Stimulated activated CD8-positive, alpha-beta memory T cell treated with anti-CD3 and anti-CD28 coated beads, Interleukin-12 subunit alpha, Interleukin-12 subunit beta, amount 100 ng/mL, for 24 hours (primary cell): ENCODE data around the gene RPEL1.

ENCODE experiments used
- DNase-seq: peaks from one replicate; pipeline ENCODE4 v3.0.0-alpha.2; 2020; ENCODE audit errors: extremely low read depth

RPEL1 gene

GRCh38 chr10:103278862-103279298, 33.2 kb downstream of the RPEL1 start:
- DNase-seq: no peak

- DNase-seq: no peak
These were observed 34.3 kb downstream of the RPEL1 start for GRCh38 chr10:103280031-103280430.

- no peak for DNase-seq
These were observed 34.8 kb downstream of the RPEL1 start for GRCh38 chr10:103280506-103280905.

DNA sequence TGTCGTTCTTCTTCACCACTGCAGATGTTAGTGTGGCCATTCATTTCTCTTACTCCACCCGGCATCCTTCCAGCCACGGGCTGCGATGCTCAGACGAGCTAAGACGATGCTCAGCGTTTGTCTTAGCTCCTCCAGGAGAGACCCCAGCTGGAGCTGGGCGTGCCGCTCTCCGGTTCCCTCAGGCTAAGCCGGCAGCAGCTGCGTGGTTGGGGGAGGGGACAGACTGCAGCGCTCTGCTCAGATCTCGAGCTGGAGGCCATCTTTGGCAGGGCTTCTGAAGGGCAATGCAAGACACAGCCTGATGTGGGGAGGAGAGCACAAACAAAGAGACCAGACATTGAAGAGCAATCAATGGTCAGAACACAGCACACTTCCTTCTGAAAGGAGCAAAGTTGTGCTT, 36.1 kb downstream of the RPEL1 start:
- no peak for DNase-seq

DNA sequence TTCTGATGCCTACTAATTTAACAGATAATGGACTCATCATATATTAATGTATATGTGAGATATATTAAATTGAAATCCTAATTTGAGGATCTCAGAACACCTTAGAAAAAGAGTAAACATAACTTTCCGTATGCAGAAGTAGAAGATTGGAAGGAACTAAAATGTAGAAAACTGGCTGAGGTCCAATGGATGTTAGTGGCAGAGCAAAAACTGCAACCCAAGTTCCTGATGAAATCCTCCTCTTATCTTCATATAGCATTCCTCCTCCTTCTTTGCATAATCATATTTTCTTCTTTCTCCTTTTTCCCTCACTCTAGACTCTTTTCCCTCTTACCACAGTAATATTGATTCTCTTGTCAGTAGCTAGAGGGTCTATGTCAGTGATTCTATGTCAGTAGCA, 37.3 kb downstream of the RPEL1 start:
- DNase-seq: no peak

DNA sequence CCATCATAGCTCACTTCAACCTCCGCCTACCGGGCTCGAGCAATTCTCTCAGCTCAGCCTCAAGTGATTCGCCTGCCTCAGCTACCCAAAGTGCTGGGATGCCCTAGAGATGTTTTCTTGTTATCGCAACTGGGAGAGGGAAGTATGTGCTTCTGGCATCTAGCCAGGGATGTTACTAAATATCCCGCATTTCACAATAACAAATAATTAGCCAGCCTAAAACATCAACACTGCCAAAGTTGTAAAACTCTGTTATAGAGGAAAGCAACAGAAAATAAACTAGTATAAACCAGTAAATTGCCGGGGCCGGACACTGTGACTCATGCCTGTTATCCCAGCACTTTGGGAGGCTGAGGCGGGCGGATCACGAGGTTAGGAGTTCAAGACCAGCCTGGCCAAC, 38.5 kb downstream of the RPEL1 start:
- no peak for DNase-seq

GRCh38 chr10:103287992-103288391, 42.3 kb downstream of the RPEL1 start:
- no peak for DNase-seq

- no peak for DNase-seq
These were observed 45.9 kb downstream of the RPEL1 start for GRCh38 chr10:103291588-103291987.

GRCh38 chr10:103295374-103296015, 49.8 kb downstream of the RPEL1 start:
- DNase-seq: no peak
